Loucy (cell line): ENCODE data around the gene GRWD1.

Experiments
- H2AFZ ChIP-seq: fragments of 200-600 bp; sonication (generic); 2 replicates; pipeline ENCODE4 v1.6.0; 2016; ENCODE audit warnings: antibody characterized with exemption, mild to moderate bottlenecking, low read length, moderate library complexity
- H3F3A ChIP-seq: fragments of 200-600 bp; 2 replicates; pipeline ENCODE4 v1.6.0; 2016; ENCODE audit warnings: antibody characterized with exemption, low read depth, mild to moderate bottlenecking
- H3K27me3 ChIP-seq: fragments of 200-600 bp; sonication (generic); 2 replicates; pipeline ENCODE4 v1.6.1; 2014; ENCODE audit warnings: low read length, mild to moderate bottlenecking; ENCODE audit not compliant: insufficient read depth, poor library complexity, severe bottlenecking
- H3K36me3 ChIP-seq: fragments of 200-600 bp; sonication (generic); 2 replicates; pipeline ENCODE4 v1.6.1; 2016; ENCODE audit warnings: low read length; ENCODE audit not compliant: insufficient read depth
- H3K4me1 ChIP-seq: fragments of 200-600 bp; sonication (generic); 2 replicates; pipeline ENCODE4 v1.5.1; 2014; ENCODE audit warnings: low read length, mild to moderate bottlenecking; ENCODE audit not compliant: insufficient read depth, poor library complexity, severe bottlenecking
- H3K4me2 ChIP-seq: fragments of 200-600 bp; sonication (generic); 2 replicates; pipeline ENCODE4 v1.6.0; 2014; ENCODE audit warnings: antibody characterized with exemption, low read length, low read depth, mild to moderate bottlenecking; ENCODE audit not compliant: poor library complexity, severe bottlenecking
- H3K4me3 ChIP-seq: fragments of 200-600 bp; sonication (generic); 2 replicates; pipeline ENCODE4 v1.5.1; 2014; ENCODE audit warnings: low read length, mild to moderate bottlenecking, mixed read lengths; ENCODE audit not compliant: poor library complexity, severe bottlenecking
- H3K79me2 ChIP-seq: fragments of 200-600 bp; sonication (generic); 2 replicates; pipeline ENCODE4 v1.6.1; 2014; ENCODE audit warnings: low read length; ENCODE audit not compliant: insufficient read depth
- H3K9ac ChIP-seq: fragments of 200-600 bp; sonication (generic); 2 replicates; pipeline ENCODE4 v1.6.0; 2014; ENCODE audit warnings: mild to moderate bottlenecking, low read depth, low read length, moderate library complexity; ENCODE audit not compliant: poor library complexity, severe bottlenecking
- H3K9me2 ChIP-seq: fragments of 200-600 bp; sonication (generic); replicated peaks from 2 replicates; pipeline ENCODE4 v1.6.1; 2016; ENCODE audit warnings: low read depth, low read length, mixed read lengths
- H3K9me3 ChIP-seq: fragments of 200-600 bp; sonication (generic); 2 replicates; pipeline ENCODE4 v1.6.1; 2014; ENCODE audit warnings: mild to moderate bottlenecking, antibody characterized with exemption, low read length, low read depth; ENCODE audit not compliant: insufficient read depth
- H4K20me1 ChIP-seq: fragments of 200-600 bp; sonication (generic); 2 replicates; pipeline ENCODE4 v1.6.0; 2014; ENCODE audit warnings: antibody characterized with exemption, low read length, mild to moderate bottlenecking; ENCODE audit not compliant: insufficient read depth, poor library complexity, severe bottlenecking
- CTCF ChIP-seq: fragments of 200-600 bp; sonication (generic); conservative IDR thresholded peaks from 2 replicates; pipeline ENCODE4 v1.5.1; 2014; ENCODE audit warnings: mild to moderate bottlenecking, antibody characterized with exemption, low read length
- EZH2phosphoT487 ChIP-seq: fragments of 200-600 bp; IDR thresholded peaks from 2 replicates; pipeline ENCODE4 v1.6.1; 2018; ENCODE audit warnings: antibody characterized with exemption, mild to moderate bottlenecking, moderate library complexity, borderline replicate concordance

The GRWD1 gene

GRCh38 chr19:48418317-48419064, 27.3 kb upstream of the GRWD1 start:
- TF ChIP-seq EZH2phosphoT487 (no peak), CTCF (peak; percentile 47; the same call in 1 of the 2 replicates)
- Histone ChIP-seq H3K4me3 (peak overlapping the region; percentile 54), H3K9ac (peak overlapping the region; percentile 46), H4K20me1 (no peaks in the 10 kb centered on the region), H3K4me1 (peaks cover 18% of the 10 kb centered on the region), H2AFZ (peak overlapping the region; percentile 49), H3K27me3 (no peaks in the 10 kb centered on the region), H3K36me3 (no peaks in the 10 kb centered on the region), H3K79me2 (no peaks in the 10 kb centered on the region), H3K9me3 (no peaks in the 10 kb centered on the region), H3F3A (no peaks in the 10 kb centered on the region), H3K9me2 (no peaks in the 10 kb centered on the region), H3K4me2 (peak overlapping the region; percentile 52)

DNA sequence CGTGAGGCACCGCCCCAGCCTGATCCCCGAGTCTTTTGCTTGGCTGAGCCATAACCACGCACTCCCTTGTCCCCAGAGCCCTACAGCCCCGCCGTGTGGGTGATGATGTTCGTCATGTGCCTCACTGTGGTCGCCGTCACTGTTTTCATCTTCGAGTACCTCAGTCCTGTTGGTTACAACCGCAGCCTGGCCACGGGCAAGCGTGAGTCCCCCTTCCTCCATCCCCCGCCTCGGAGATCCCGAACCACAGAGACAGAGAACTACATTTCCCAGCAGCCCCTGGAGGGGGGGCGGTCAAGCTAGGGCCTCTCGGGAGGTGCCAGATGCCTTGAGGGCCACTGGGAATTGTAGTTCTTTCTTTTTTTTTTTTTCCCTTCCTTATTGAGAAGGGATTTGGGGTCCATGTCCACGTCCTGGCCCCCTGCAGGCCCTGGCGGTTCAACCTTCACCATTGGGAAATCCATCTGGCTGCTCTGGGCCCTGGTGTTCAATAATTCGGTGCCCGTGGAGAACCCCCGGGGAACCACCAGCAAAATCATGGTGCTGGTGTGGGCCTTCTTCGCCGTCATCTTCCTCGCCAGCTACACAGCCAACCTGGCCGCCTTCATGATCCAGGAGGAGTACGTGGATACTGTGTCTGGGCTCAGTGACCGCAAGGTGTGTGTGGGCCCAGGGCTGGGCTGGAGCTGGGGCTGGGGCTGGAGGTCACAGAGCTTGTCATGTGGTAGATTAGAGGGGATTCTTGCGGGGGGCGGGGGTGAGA, 26.4 kb upstream of the GRWD1 start:
- Histone ChIP-seq H3K9ac (peak overlapping the region; percentile 46), H3K9me2 (no peaks in the 10 kb centered on the region), H3K79me2 (no peaks in the 10 kb centered on the region), H3K4me1 (peaks cover 10% of the 10 kb centered on the region), H2AFZ (peak overlapping the region; percentile 49), H3K4me3 (peak overlapping the region; percentile 54), H3F3A (no peaks in the 10 kb centered on the region), H4K20me1 (no peaks in the 10 kb centered on the region), H3K27me3 (no peaks in the 10 kb centered on the region), H3K9me3 (no peaks in the 10 kb centered on the region), H3K36me3 (no peaks in the 10 kb centered on the region), H3K4me2 (peak overlapping the region; percentile 52)
- no peak for TF ChIP-seq EZH2phosphoT487
- no peak for TF ChIP-seq CTCF

GRCh38 chr19:48421548-48421947, 24.2 kb upstream of the GRWD1 start:
- Histone ChIP-seq H3K4me1 (peaks cover 10% of the 10 kb centered on the region), H3K4me3 (no peak overlapping the region), H3F3A (no peaks in the 10 kb centered on the region), H3K4me2 (no peak overlapping the region), H3K79me2 (no peaks in the 10 kb centered on the region), H3K9ac (no peak overlapping the region), H3K36me3 (no peaks in the 10 kb centered on the region), H3K27me3 (no peaks in the 10 kb centered on the region), H3K9me3 (no peaks in the 10 kb centered on the region), H4K20me1 (no peaks in the 10 kb centered on the region), H2AFZ (no peak overlapping the region), H3K9me2 (no peaks in the 10 kb centered on the region)
- TF ChIP-seq EZH2phosphoT487: no peak
- no peak for TF ChIP-seq CTCF
